ENCODE data around the gene GRB7. TPM values are rescaled to one million over a fixed set of nuclear protein-coding genes. Genes with fewer than 3 reads are reported as not detected.

GRB7 gene
- total and polyA plus RNA-seq, 2 experiments from 2014 or later, result 12.8 to 28.9 TPM

GRCh38 chr17:39769974-39770587, 32.3 kb downstream of the GRB7 start:
- H3K36me3 ChIP-seq (ENCODE audit: insufficient read depth), result no peaks in the 10 kb centered on the region
- peaks cover 8% of the 10 kb centered on the region for H3K4me1 Mint-ChIP-seq
- no peak for DNase-seq (ENCODE audit: low spot score)
- H3K4me3 Mint-ChIP-seq, result no peak overlapping the region
- H3K79me2 ChIP-seq (replicated peaks; ENCODE audit: insufficient read depth), result no peaks in the 10 kb centered on the region
- 0 out of 2 replicates have a peak overlapping the region, but pooled peaks have one; percentile 43 for H2AFZ ChIP-seq
- no peaks in the 10 kb centered on the region for H3K9me2 ChIP-seq (ENCODE audit: insufficient read depth)
- no peak for ATAC-seq
- no peaks in the 10 kb centered on the region for H3K9me3 Mint-ChIP-seq
- H3K36me3 Mint-ChIP-seq (ENCODE audit: low read depth), result no peaks in the 10 kb centered on the region
- no peaks in the 10 kb centered on the region for H3F3A ChIP-seq (replicated peaks; ENCODE audit: low read depth)
- H3K27me3 Mint-ChIP-seq (ENCODE audit: insufficient read depth, low read depth, poor library complexity), result peaks cover 8% of the 10 kb centered on the region
- no peak overlapping the region for H3K4me2 ChIP-seq
- H3K27me3 ChIP-seq (ENCODE audit: insufficient read depth), result no peaks in the 10 kb centered on the region
- H3K4me3 ChIP-seq, result no peak overlapping the region
- H3K27ac Mint-ChIP-seq, result no peak overlapping the region
- no peaks in the 10 kb centered on the region for H3K4me1 ChIP-seq (ENCODE audit: insufficient read depth)
- no peaks in the 10 kb centered on the region for H4K20me1 ChIP-seq (replicated peaks; ENCODE audit: insufficient read depth)
- TF ChIP-seq POLR2AphosphoS5 (IDR thresholded peaks at IDR 0.05; ENCODE audit: low read depth) (no peak), CTCF (conservative IDR thresholded peaks at IDR 0.05; ENCODE audit: low read depth in 2 of 2) (no peak), CREB1 (CRISPR knock-in tag; IDR thresholded peaks at IDR 0.05; ENCODE audit: low read depth) (no peak), ETS1 (IDR thresholded peaks at IDR 0.05) (no peak), ZNF331 (CRISPR knock-in tag; IDR thresholded peaks at IDR 0.05; ENCODE audit: low read depth) (no peak), ZNF114 (CRISPR knock-in tag; IDR thresholded peaks at IDR 0.05) (no peak), ZNF462 (CRISPR knock-in tag; IDR thresholded peaks at IDR 0.05) (no peak), REST (IDR thresholded peaks at IDR 0.05; ENCODE audit: unreplicated experiment) (no peak), NANOG (IDR thresholded peaks at IDR 0.05; ENCODE audit: borderline replicate concordance) (no peak), STAT1 (IDR thresholded peaks at IDR 0.05; ENCODE audit: unreplicated experiment) (no peak), EZH2 (IDR thresholded peaks at IDR 0.05; ENCODE audit: low read depth, unreplicated experiment) (no peak), JUNB (IDR thresholded peaks at IDR 0.05; ENCODE audit: unreplicated experiment) (no peak), EZH2phosphoT487 (IDR thresholded peaks at IDR 0.05; ENCODE audit: unreplicated experiment) (no peak)
- no peak overlapping the region for H3K27ac ChIP-seq (ENCODE audit: low read depth)

Data from GM23338 (cell line).